HEK293 (cell line): ENCODE results near the gene CDCA5.
A peak's percentile ranks its signal among the peaks of the same experiment; 100 is the strongest.

Experiments used
- BCL11A ChIP-seq: fragments of 450-650 bp; formaldehyde crosslinking; IDR thresholded peaks from 2 replicates; pipeline ENCODE4 v1.5.1; 2016; ENCODE audit warnings: low read depth, missing biosample characterization, missing genetic modification characterization
- CTCF ChIP-seq: fragments of 450-650 bp; formaldehyde crosslinking; IDR thresholded peaks from 2 replicates; pipeline ENCODE4 v1.5.1; 2016; ENCODE audit warnings: missing biosample characterization, missing genetic modification characterization
- GLI2 ChIP-seq: fragments of 450-650 bp; formaldehyde crosslinking; IDR thresholded peaks from 2 replicates; pipeline ENCODE4; 2017; ENCODE audit warnings: missing biosample characterization, missing genetic modification characterization, low read depth, borderline replicate concordance
- KLF10 ChIP-seq: fragments of 450-650 bp; IDR thresholded peaks from 2 replicates; pipeline ENCODE4 v1.5.1; 2018; ENCODE audit warnings: missing biosample characterization, mild to moderate bottlenecking, missing genetic modification characterization
- MZF1 ChIP-seq: fragments of 450-650 bp; formaldehyde crosslinking; IDR thresholded peaks from 2 replicates; pipeline ENCODE4 v1.5.1; 2017; ENCODE audit warnings: missing biosample characterization, missing genetic modification characterization, borderline replicate concordance
- OSR2 ChIP-seq: fragments of 450-650 bp; formaldehyde crosslinking; IDR thresholded peaks from 2 replicates; pipeline ENCODE4 v1.5.1; 2016; ENCODE audit warnings: missing biosample characterization, missing genetic modification characterization
- PRDM1 ChIP-seq: fragments of 450-650 bp; formaldehyde crosslinking; IDR thresholded peaks from 2 replicates; pipeline ENCODE4; 2016; ENCODE audit warnings: missing biosample characterization, missing genetic modification characterization
- SALL2 ChIP-seq: fragments of 450-650 bp; formaldehyde crosslinking; IDR thresholded peaks from 2 replicates; pipeline ENCODE4 v1.5.0; 2017; ENCODE audit warnings: missing biosample characterization, mild to moderate bottlenecking, missing genetic modification characterization, borderline replicate concordance
- YY1 ChIP-seq: fragments of 450-650 bp; formaldehyde crosslinking; IDR thresholded peaks from 2 replicates; pipeline ENCODE4 v1.5.1; 2018; ENCODE audit warnings: missing biosample characterization, missing genetic modification characterization
- ZBTB21 ChIP-seq: fragments of 450-650 bp; formaldehyde crosslinking; IDR thresholded peaks from 2 replicates; pipeline ENCODE4 v1.5.1; 2017; ENCODE audit warnings: missing biosample characterization, missing genetic modification characterization
- ZFHX2 ChIP-seq: fragments of 450-650 bp; formaldehyde crosslinking; conservative IDR thresholded peaks from 2 replicates; pipeline ENCODE4 v1.5.1; 2016; ENCODE audit warnings: missing biosample characterization, missing genetic modification characterization
- ZFP41 ChIP-seq: fragments of 450-650 bp; formaldehyde crosslinking; IDR thresholded peaks from 2 replicates; pipeline ENCODE4 v1.5.1; 2016; ENCODE audit warnings: missing biosample characterization, missing genetic modification characterization, borderline replicate concordance
- ZNF121 ChIP-seq: fragments of 450-650 bp; formaldehyde crosslinking; IDR thresholded peaks from 2 replicates; pipeline ENCODE4 v1.5.1; 2016; ENCODE audit warnings: missing biosample characterization, missing genetic modification characterization
- ZNF18 ChIP-seq: fragments of 450-650 bp; formaldehyde crosslinking; IDR thresholded peaks from 2 replicates; pipeline ENCODE4 v1.5.1; 2016; ENCODE audit warnings: missing biosample characterization, missing genetic modification characterization
- ZNF239 ChIP-seq: fragments of 450-650 bp; formaldehyde crosslinking; IDR thresholded peaks from 2 replicates; pipeline ENCODE4 v1.5.1; 2016; ENCODE audit warnings: missing biosample characterization, missing genetic modification characterization
- ZNF274 ChIP-seq, 2 experiments: fragments of 200-500 bp in 1 of 2; fragments of 450-650 bp in 1 of 2; sonication (Bioruptor generic) in 1 of 2; formaldehyde crosslinking in 1 of 2; IDR thresholded peaks; 2 replicates each; pipeline versions ENCODE4 v1.5.1 to v1.6.1; 2014 to 2016; ENCODE audit warnings: borderline replicate concordance in 1 of 2, inconsistent platforms in 1 of 2, low read length in 1 of 2, missing biosample characterization in 1 of 2, missing genetic modification characterization in 1 of 2
- ZNF362 ChIP-seq: fragments of 450-650 bp; formaldehyde crosslinking; IDR thresholded peaks from 2 replicates; pipeline ENCODE4 v1.5.1; 2016; ENCODE audit warnings: missing biosample characterization, missing genetic modification characterization
- ZNF555 ChIP-seq: fragments of 450-650 bp; formaldehyde crosslinking; conservative IDR thresholded peaks from 2 replicates; pipeline ENCODE4 v1.5.1; 2017; ENCODE audit warnings: missing biosample characterization, mild to moderate bottlenecking, missing genetic modification characterization, inconsistent platforms
- ZNF558 ChIP-seq: fragments of 450-650 bp; formaldehyde crosslinking; IDR thresholded peaks from 2 replicates; pipeline ENCODE4 v1.5.1; 2016; ENCODE audit warnings: missing biosample characterization, missing genetic modification characterization
- ZNF561 ChIP-seq: fragments of 450-650 bp; IDR thresholded peaks from 2 replicates; pipeline ENCODE4 v1.5.1; 2018; ENCODE audit warnings: missing biosample characterization, missing genetic modification characterization, borderline replicate concordance
- ZNF596 ChIP-seq: fragments of 450-650 bp; IDR thresholded peaks from 2 replicates; pipeline ENCODE4 v1.5.0; 2018; ENCODE audit warnings: missing biosample characterization, mild to moderate bottlenecking, missing genetic modification characterization, moderate library complexity
- ZNF621 ChIP-seq: fragments of 450-650 bp; formaldehyde crosslinking; IDR thresholded peaks from 2 replicates; pipeline ENCODE4 v1.5.1; 2017; ENCODE audit warnings: missing biosample characterization, missing genetic modification characterization
- ZNF626 ChIP-seq: fragments of 450-650 bp; sonication (Bioruptor Pico); formaldehyde crosslinking; IDR thresholded peaks from 2 replicates; pipeline ENCODE4 v1.5.1; 2018; ENCODE audit warnings: missing biosample characterization, missing genetic modification characterization, inconsistent platforms
- ZNF629 ChIP-seq: fragments of 450-650 bp; formaldehyde crosslinking; IDR thresholded peaks from 2 replicates; pipeline ENCODE4 v1.5.1; 2017; ENCODE audit warnings: missing biosample characterization, missing genetic modification characterization
- ZNF677 ChIP-seq: fragments of 450-650 bp; IDR thresholded peaks from 2 replicates; pipeline ENCODE4 v1.5.0; 2018; ENCODE audit warnings: missing biosample characterization, mild to moderate bottlenecking, missing genetic modification characterization, moderate library complexity
- ZSCAN18 ChIP-seq: fragments of 450-650 bp; formaldehyde crosslinking; IDR thresholded peaks from 2 replicates; pipeline ENCODE4 v1.5.1; 2016; ENCODE audit warnings: missing biosample characterization, missing genetic modification characterization
- TF ChIP-seq, protein P1 (sequence below): fragments of 450-650 bp; formaldehyde crosslinking; IDR thresholded peaks from 2 replicates; pipeline ENCODE4 v1.5.1; 2016; ENCODE audit warnings: missing biosample characterization, missing genetic modification characterization

CDCA5 gene

DNA sequence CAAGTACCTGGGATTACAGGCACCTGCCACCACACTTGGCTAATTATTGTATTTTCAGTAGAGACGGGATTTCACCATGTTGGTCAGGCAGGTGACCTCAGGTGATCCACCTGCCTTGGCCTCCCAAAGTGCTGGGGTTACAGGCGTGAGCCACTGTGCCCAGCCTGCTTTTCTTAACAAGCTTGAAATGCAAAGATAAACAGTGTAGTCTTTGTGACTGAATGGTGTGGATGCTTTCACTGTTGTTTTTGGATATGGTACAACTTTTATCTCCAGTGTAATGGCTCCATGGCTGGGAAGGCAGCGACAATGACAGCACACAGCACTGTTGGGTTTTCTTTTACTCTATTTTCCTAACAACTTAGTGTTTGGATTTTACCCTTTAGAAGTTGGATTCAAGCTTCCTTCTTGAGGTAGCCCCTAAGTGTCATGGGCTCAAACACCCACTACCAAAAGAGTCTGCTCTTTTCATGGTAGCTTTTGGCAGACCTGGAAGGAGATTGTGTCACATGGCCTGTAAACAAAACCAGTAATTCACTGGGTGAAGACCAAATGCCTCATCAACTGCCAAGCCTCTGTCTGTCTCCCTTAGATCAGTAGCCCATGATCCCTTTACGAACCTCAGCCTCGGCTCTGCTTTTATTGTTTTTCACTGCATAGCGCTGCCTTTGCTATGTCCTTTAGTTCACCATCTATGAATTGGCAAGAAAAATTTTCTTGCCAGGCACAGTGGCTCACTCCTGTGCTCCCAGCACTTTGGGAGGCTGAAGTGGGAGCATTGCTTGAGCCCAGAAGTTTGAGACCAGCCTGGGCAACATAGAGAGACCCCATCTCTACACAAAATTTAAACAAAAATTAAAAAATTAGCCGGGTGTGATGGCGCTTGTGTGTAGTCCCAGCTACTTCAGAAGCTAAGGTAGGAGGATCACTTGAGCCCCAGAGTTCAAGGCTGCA, 18.6 kb upstream of the CDCA5 start (continued):
- TF ChIP-seq ZSCAN18 (tag by site-specific recombination), result no peak
- no peak for TF ChIP-seq ZNF274 (IDR thresholded peaks at IDR 0.05; ENCODE audit: low read length)
- no peak for TF ChIP-seq ZNF274 (tag by site-specific recombination; IDR thresholded peaks at IDR 0.05; ENCODE audit: borderline replicate concordance)
- TF ChIP-seq ZNF621 (tag by site-specific recombination), result no peak
- TF ChIP-seq ZNF555 (tag by site-specific recombination), result no peak
- TF ChIP-seq CTCF (tag by site-specific recombination), result no peak
- no peak for TF ChIP-seq MZF1
- no peak for TF ChIP-seq ZNF677
- no peak for TF ChIP-seq ZNF596
- no peak for TF ChIP-seq KLF10
- no peak for TF ChIP-seq ZNF362 (tag by site-specific recombination)
- TF ChIP-seq SALL2 (tag by site-specific recombination), result no peak
- TF ChIP-seq GLI2 (tag by site-specific recombination), result no peak
- TF ChIP-seq YY1, result no peak
- TF ChIP-seq, protein P1, sequence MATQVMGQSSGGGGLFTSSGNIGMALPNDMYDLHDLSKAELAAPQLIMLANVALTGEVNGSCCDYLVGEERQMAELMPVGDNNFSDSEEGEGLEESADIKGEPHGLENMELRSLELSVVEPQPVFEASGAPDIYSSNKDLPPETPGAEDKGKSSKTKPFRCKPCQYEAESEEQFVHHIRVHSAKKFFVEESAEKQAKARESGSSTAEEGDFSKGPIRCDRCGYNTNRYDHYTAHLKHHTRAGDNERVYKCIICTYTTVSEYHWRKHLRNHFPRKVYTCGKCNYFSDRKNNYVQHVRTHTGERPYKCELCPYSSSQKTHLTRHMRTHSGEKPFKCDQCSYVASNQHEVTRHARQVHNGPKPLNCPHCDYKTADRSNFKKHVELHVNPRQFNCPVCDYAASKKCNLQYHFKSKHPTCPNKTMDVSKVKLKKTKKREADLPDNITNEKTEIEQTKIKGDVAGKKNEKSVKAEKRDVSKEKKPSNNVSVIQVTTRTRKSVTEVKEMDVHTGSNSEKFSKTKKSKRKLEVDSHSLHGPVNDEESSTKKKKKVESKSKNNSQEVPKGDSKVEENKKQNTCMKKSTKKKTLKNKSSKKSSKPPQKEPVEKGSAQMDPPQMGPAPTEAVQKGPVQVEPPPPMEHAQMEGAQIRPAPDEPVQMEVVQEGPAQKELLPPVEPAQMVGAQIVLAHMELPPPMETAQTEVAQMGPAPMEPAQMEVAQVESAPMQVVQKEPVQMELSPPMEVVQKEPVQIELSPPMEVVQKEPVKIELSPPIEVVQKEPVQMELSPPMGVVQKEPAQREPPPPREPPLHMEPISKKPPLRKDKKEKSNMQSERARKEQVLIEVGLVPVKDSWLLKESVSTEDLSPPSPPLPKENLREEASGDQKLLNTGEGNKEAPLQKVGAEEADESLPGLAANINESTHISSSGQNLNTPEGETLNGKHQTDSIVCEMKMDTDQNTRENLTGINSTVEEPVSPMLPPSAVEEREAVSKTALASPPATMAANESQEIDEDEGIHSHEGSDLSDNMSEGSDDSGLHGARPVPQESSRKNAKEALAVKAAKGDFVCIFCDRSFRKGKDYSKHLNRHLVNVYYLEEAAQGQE (tag by site-specific recombination), result no peak
- peak; percentile 61 for TF ChIP-seq BCL11A (tag by site-specific recombination)
- peak; percentile 79; the same call in 1 of the 2 replicates for TF ChIP-seq ZNF121 (tag by site-specific recombination)
- TF ChIP-seq ZNF239 (tag by site-specific recombination), result no peak
- peak; percentile 70 for TF ChIP-seq ZNF629
- no peak for TF ChIP-seq ZNF558 (tag by site-specific recombination)
- TF ChIP-seq ZBTB21 (tag by site-specific recombination), result no peak
- peak; percentile 81 for TF ChIP-seq OSR2 (tag by site-specific recombination)
- no peak for TF ChIP-seq ZNF18 (tag by site-specific recombination)
- TF ChIP-seq ZNF561 (tag by site-specific recombination), result 0 out of 2 replicates have a peak, but pooled peaks have one; percentile 17
- no peak for TF ChIP-seq ZFHX2 (tag by site-specific recombination)
- TF ChIP-seq PRDM1, result no peak
- TF ChIP-seq ZFP41 (tag by site-specific recombination), result no peak
- no peak for TF ChIP-seq ZNF626 (tag by site-specific recombination)
